ENCODE results near the gene QPCTL. TPM values are rescaled to one million over a fixed set of nuclear protein-coding genes. Genes with fewer than 3 reads are reported as not detected.

Gene QPCTL
- total and polyA plus RNA-seq, 9 of the 15 experiments (the other 6 are each of a cell fraction or from before 2014, with no cell fraction given): 0.99 to 31.3 (median 12.7) TPM

- TF ChIP-seq RBFOX2 (IDR thresholded peaks at IDR 0.05; ENCODE audit: low read depth, low read length) (peak; percentile 66), SRSF9 (IDR thresholded peaks at IDR 0.05; ENCODE audit: borderline replicate concordance, low read depth, low read length) (no peak), KDM1A (IDR thresholded peaks at IDR 0.05) (no peak), ARNT (IDR thresholded peaks at IDR 0.05) (no peak)
- TF ChIP-seq, protein P1, sequence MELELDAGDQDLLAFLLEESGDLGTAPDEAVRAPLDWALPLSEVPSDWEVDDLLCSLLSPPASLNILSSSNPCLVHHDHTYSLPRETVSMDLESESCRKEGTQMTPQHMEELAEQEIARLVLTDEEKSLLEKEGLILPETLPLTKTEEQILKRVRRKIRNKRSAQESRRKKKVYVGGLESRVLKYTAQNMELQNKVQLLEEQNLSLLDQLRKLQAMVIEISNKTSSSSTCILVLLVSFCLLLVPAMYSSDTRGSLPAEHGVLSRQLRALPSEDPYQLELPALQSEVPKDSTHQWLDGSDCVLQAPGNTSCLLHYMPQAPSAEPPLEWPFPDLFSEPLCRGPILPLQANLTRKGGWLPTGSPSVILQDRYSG (tag; conservative IDR thresholded peaks at IDR 0.05; ENCODE audit: low read depth): no peak
- TF ChIP-seq, protein P2, sequence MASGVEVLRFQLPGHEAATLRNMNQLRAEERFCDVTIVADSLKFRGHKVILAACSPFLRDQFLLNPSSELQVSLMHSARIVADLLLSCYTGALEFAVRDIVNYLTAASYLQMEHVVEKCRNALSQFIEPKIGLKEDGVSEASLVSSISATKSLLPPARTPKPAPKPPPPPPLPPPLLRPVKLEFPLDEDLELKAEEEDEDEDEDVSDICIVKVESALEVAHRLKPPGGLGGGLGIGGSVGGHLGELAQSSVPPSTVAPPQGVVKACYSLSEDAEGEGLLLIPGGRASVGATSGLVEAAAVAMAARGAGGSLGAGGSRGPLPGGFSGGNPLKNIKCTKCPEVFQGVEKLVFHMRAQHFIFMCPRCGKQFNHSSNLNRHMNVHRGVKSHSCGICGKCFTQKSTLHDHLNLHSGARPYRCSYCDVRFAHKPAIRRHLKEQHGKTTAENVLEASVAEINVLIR (CRISPR knock-in tag; IDR thresholded peaks at IDR 0.05): no peak
- TF ChIP-seq, protein P3, sequence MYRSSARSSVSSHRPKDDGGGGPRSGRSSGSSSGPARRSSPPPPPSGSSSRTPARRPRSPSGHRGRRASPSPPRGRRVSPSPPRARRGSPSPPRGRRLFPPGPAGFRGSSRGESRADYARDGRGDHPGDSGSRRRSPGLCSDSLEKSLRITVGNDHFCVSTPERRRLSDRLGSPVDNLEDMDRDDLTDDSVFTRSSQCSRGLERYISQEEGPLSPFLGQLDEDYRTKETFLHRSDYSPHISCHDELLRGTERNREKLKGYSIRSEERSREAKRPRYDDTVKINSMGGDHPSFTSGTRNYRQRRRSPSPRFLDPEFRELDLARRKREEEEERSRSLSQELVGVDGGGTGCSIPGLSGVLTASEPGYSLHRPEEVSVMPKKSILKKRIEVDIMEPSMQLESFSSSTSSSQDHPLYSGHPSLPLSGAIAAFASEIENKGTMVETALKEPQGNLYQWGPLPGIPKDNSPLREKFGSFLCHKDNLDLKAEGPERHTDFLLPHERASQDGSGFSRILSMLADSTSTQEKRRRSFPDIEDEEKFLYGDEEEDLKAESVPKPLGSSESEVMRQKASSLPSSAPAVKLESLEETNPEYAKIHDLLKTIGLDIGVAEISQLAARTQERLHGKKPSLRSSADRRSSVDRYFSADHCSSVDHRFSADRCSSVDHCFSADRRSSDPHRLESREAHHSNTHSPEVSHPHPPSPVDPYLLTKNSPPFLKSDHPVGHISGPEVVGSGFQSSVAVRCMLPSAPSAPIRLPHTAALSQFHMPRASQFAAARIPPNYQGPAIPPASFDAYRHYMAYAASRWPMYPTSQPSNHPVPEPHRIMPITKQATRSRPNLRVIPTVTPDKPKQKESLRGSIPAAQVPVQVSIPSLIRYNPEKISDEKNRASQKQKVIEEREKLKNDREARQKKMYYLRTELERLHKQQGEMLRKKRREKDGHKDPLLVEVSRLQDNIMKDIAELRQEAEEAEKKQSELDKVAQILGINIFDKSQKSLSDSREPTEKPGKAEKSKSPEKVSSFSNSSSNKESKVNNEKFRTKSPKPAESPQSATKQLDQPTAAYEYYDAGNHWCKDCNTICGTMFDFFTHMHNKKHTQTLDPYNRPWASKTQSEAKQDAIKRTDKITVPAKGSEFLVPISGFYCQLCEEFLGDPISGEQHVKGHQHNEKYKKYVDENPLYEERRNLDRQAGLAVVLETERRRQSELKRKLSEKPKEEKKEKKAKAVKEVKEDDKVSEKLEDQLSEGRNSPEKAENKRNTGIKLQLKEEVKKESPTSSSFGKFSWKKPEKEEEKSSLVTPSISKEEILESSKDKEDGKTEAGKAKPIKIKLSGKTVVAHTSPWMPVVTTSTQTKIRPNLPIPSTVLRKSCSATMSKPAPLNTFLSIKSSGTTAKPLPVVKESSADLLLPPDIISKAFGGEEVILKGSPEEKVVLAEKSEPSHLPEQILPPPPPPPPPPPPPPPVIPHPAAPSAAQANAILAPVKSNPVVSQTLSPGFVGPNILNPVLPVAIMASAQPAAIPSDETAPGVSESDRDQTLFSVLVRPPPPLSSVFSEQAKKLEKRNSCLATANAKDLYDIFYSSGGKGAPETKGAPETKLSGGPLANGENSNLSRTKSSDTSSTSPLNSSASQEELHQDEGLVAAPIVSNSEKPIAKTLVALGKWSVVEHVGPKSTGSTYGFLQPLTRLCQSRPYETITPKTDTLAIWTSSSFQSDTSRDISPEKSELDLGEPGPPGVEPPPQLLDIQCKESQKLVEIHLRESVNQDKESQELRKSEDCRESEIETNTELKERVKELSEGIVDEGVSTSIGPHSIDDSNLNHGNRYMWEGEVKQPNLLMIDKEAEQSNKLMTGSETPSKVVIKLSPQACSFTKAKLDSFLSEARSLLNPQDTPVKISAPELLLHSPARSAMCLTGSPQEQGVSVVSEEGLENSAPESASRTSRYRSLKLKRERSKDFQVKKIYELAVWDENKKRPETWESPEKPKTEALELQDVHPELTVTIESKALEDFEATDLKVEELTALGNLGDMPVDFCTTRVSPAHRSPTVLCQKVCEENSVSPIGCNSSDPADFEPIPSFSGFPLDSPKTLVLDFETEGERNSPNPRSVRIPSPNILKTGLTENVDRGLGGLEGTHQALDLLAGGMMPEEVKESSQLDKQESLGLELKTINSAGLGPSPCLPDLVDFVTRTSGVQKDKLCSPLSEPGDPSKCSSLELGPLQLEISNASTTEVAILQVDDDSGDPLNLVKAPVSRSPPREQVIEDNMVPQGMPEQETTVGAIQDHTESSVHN (IDR thresholded peaks at IDR 0.05; ENCODE audit: borderline replicate concordance in 1 of 2, low read depth in 1 of 2): no peak
Measured at GRCh38 chr19:45687599-45687998, 4.9 kb upstream of the QPCTL start (continued).

Data from K562 (cell line).